ENCODE results near the gene CEP131. TPM values are rescaled to one million over a fixed set of nuclear protein-coding genes. Genes with fewer than 3 reads are reported as not detected.

Gene CEP131
- total RNA-seq, 1 donor from 2014 or later, result 35.1 TPM

DNA sequence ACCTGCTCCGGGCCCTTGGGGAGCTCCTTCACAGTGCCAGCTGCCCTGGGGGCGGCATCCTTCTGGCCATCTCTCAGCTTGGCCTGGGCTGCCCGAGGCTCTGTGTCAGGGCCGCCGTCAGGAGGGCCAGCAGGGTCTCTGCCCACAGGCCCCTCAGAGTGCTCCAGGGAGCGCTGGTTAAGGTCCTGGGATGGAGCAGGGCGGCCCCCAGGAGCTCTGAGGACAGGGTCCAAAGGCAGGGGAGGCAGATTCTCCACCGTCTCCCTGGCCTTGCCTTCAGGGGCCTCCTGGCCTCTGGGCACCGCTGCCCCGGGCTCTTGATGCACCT lies 23.5 kb upstream of the CEP131 start:
- Mint-ChIP-seq H3K27me3 (ENCODE audit: unreplicated experiment) (peaks cover 13% of the 10 kb centered on the region), H3K4me3 (ENCODE audit: unreplicated experiment) (no peak overlapping the region), H3K4me1 (ENCODE audit: low read depth, unreplicated experiment) (peaks cover 22% of the 10 kb centered on the region), H3K36me3 (ENCODE audit: unreplicated experiment) (no peaks in the 10 kb centered on the region), H3K9me3 (ENCODE audit: unreplicated experiment) (peaks cover 8% of the 10 kb centered on the region), H3K27ac (ENCODE audit: unreplicated experiment) (no peak overlapping the region)
- TF ChIP-seq, protein P1, sequence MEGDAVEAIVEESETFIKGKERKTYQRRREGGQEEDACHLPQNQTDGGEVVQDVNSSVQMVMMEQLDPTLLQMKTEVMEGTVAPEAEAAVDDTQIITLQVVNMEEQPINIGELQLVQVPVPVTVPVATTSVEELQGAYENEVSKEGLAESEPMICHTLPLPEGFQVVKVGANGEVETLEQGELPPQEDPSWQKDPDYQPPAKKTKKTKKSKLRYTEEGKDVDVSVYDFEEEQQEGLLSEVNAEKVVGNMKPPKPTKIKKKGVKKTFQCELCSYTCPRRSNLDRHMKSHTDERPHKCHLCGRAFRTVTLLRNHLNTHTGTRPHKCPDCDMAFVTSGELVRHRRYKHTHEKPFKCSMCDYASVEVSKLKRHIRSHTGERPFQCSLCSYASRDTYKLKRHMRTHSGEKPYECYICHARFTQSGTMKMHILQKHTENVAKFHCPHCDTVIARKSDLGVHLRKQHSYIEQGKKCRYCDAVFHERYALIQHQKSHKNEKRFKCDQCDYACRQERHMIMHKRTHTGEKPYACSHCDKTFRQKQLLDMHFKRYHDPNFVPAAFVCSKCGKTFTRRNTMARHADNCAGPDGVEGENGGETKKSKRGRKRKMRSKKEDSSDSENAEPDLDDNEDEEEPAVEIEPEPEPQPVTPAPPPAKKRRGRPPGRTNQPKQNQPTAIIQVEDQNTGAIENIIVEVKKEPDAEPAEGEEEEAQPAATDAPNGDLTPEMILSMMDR (IDR thresholded peaks at IDR 0.05; ENCODE audit: partially characterized antibody, unreplicated experiment), result no peak
- DNase-seq, result peak; percentile 15

DNA sequence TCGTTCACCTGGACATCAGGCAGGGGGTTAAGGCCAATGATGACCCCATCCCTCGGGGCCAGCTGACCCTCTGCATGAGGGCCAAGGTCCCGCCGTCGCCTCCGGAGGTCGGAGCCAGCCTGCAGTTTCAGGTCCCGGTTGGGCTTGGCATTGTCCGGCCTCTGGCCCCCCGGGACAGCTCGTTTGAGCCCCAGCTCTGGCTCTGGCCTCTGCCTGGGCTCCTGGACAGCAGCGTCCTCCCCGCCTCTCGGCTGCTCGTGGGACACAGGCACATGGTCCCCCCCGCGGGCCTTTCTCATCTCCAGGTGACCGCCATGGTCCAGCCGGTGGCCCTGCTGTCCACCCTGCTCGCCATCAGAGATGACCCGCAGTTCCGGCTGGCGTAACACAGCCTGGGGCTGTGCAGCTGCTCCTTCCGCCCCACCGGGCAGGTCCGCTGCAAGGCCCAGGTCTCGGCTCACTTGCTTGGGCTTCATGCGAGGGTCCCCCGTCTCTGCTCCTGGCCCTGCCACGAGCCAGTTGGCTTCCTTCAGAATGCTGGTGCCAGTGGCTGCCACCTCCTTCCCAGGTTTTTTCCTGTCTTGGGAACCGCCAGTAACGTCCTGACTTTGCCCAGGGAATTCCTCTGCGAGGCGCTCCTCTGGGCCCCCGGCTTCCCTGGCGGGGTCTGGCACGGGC lies 23.0 kb upstream of the CEP131 start:
- Mint-ChIP-seq H3K4me3 (ENCODE audit: unreplicated experiment) (no peak overlapping the region), H3K27me3 (ENCODE audit: unreplicated experiment) (peaks cover 10% of the 10 kb centered on the region), H3K36me3 (ENCODE audit: unreplicated experiment) (no peaks in the 10 kb centered on the region), H3K9me3 (ENCODE audit: unreplicated experiment) (peaks cover 8% of the 10 kb centered on the region), H3K27ac (ENCODE audit: unreplicated experiment) (no peak overlapping the region), H3K4me1 (ENCODE audit: low read depth, unreplicated experiment) (peaks cover 21% of the 10 kb centered on the region)
- peak; percentile 38 for DNase-seq
- TF ChIP-seq, protein P1 (IDR thresholded peaks at IDR 0.05; ENCODE audit: partially characterized antibody, unreplicated experiment), result no peak

DNA sequence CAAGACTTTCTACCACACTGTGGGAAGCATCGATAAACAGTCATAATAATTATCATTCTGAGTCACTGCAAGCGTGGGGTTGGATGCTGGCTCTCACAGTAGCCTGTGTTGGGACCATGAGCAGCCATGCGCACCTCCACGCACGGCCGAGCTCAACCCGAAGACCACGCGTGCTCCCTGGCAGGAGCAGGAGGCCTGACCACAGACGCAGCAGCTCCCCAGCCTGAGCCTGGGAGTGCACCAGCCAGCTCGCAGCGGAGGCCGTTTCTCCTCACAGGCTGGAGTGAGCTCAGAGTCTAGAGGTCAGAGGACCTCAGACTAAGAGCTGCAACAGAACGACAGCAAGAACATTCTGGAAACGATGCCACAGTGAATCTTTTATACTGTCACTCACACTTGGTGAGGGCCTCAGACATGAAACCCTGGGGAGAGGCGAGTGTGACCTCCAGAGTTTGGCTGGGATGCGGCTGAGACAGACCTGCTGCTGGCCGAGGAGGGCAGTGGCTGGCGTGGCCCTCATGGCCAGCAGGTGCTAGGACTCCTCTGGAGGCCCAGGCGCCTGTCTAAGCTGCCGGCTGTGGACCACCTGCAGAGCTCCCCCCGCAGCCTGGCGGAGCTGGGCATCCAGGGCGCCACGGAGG lies 22.4 kb upstream of the CEP131 start:
- TF ChIP-seq, protein P1 (IDR thresholded peaks at IDR 0.05; ENCODE audit: partially characterized antibody, unreplicated experiment), result no peak
- Mint-ChIP-seq H3K27me3 (ENCODE audit: unreplicated experiment) (peaks cover 10% of the 10 kb centered on the region), H3K36me3 (ENCODE audit: unreplicated experiment) (no peaks in the 10 kb centered on the region), H3K4me3 (ENCODE audit: unreplicated experiment) (peak overlapping the region; percentile 20), H3K4me1 (ENCODE audit: low read depth, unreplicated experiment) (peaks cover 20% of the 10 kb centered on the region), H3K9me3 (ENCODE audit: unreplicated experiment) (peaks cover 11% of the 10 kb centered on the region), H3K27ac (ENCODE audit: unreplicated experiment) (peak overlapping the region; percentile 23)
- peak; percentile 23 for DNase-seq

DNA sequence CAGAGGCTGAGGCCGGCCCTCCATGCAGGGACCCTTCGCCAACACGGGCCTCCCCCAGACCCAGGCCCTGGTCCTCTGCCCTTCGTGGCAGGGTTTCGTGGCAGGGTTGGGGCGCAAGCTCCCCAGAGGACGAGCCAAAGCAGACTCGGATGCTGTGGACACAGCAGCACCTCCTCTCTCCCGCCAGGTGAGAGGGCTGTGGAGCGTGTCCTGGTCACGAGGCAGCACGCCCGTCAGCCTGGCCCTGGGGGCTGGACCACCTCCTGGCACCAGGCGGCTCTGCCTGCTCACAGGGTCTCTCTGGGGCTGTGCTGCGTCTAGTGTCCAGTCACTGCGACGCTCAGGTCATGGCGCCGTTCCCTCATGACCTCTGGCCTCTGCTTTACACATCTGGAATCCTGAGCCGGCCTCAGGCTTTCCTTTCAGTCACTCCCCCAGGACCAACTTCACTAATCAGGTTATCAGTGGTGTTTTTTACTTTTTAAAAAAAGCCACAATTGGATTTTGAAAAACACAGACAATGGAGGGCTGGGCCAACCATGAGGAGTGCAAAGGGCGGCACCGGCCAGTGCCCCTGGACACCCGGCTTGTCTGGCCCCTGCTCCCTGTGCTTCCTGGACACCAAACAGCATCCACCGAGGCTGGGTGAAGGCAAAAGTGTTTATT lies 21.7 kb upstream of the CEP131 start:
- H3K4me3 Mint-ChIP-seq (ENCODE audit: unreplicated experiment), result no peak overlapping the region
- TF ChIP-seq, protein P1 (IDR thresholded peaks at IDR 0.05; ENCODE audit: partially characterized antibody, unreplicated experiment), result no peak
- H3K4me1 Mint-ChIP-seq (ENCODE audit: low read depth, unreplicated experiment), result peaks cover 18% of the 10 kb centered on the region
- peaks cover 10% of the 10 kb centered on the region for H3K27me3 Mint-ChIP-seq (ENCODE audit: unreplicated experiment)
- H3K27ac Mint-ChIP-seq (ENCODE audit: unreplicated experiment), result peak overlapping the region; percentile 23
- peaks cover 8% of the 10 kb centered on the region for H3K9me3 Mint-ChIP-seq (ENCODE audit: unreplicated experiment)
- H3K36me3 Mint-ChIP-seq (ENCODE audit: unreplicated experiment), result no peaks in the 10 kb centered on the region
- peak; percentile 13 for DNase-seq

DNA sequence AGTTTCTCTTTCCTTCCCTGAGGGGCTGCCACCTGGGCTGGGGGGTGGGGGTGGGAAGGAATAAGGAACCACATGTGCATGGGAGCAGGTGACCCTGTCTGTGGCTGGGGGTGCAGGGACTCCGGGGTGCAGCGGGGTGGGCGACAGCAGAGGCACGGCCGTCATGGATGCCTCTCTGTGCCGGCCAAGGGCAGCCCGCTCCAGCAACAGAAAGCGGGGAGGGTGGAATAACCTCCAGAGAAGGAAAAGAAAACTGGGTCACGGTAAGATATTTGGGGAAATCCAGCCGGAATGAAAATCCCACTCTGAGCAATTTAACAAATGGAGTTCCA lies 20.5 kb upstream of the CEP131 start:
- Mint-ChIP-seq H3K36me3 (ENCODE audit: unreplicated experiment) (no peaks in the 10 kb centered on the region), H3K27ac (ENCODE audit: unreplicated experiment) (no peak overlapping the region), H3K9me3 (ENCODE audit: unreplicated experiment) (peaks cover 8% of the 10 kb centered on the region), H3K4me1 (ENCODE audit: low read depth, unreplicated experiment) (peaks cover 18% of the 10 kb centered on the region), H3K27me3 (ENCODE audit: unreplicated experiment) (peaks cover 8% of the 10 kb centered on the region), H3K4me3 (ENCODE audit: unreplicated experiment) (no peak overlapping the region)
- TF ChIP-seq, protein P1 (IDR thresholded peaks at IDR 0.05; ENCODE audit: partially characterized antibody, unreplicated experiment), result no peak
- no peak for DNase-seq
